ENCODE data around the gene SMIM22.

The SMIM22 gene, protein sequence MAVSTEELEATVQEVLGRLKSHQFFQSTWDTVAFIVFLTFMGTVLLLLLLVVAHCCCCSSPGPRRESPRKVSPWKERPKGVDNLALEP

GRCh38 chr16:4795181-4795827 lies at the start of gene SMIM22:
TSS of gene SMIM22 (plus strand) at chr16:4795369. CDS start at chr16:4795735, 366 bp downstream.
- no peak for DNase-seq

DNA sequence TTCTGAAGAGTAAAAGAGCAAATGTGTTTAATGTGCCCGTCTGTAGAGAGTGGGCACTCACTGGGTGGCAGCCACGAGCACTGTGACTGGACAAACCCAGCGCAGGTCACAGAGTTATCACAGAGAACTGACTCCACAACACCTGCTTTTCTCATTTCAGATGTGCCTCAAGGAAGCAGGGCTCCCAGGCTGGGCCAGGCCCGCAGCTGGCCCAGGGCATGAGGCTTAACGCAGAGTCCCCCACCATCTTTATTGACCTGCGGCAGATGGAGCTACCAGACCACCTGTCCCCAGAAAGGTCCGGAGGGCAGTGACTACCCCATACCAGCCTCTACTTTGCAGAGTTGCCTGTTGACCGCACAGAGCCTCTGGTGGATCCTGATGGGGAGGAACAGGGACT lies 49.0 kb upstream of the SMIM22 start:
- DNase-seq: no peak

- no peak for DNase-seq
These were observed 48.1 kb upstream of the SMIM22 start for GRCh38 chr16:4746991-4747574.

- DNase-seq: no peak
These were observed 47.1 kb upstream of the SMIM22 start for GRCh38 chr16:4747906-4748681.

GRCh38 chr16:4748682-4749411 lies 46.3 kb upstream of the SMIM22 start:
- DNase-seq: no peak

DNA sequence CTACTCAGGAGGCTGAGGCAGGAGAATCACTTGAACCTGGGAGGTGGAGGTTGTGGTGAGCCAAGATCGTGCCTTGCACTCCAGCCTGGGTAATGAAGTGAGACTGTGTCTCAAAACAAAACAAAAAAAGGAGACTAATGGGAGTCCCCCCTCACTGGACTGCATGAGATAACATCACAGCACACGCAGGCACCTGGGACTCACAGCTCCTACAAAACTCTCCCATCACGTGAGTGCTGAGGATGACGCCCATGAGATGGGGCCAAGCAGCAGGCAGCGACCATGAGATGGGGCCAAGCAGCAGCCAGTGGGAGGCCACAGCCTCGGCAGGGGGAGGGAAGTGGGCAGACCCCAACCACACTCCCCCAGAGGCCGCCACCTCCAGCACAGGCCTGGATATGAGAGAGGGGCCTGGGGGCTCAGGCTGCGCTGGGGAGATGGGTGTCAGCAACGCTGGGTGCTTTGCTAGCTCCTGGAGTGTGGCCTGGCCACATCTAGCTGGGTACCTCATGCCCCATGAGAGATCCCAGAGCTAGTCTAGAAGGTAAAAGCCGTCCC lies 45.4 kb upstream of the SMIM22 start:
- no peak for DNase-seq

- no peak for DNase-seq
These were observed 44.3 kb upstream of the SMIM22 start for GRCh38 chr16:4750896-4751295.

GRCh38 chr16:4752351-4753100 lies 42.6 kb upstream of the SMIM22 start:
- no peak for DNase-seq

DNA sequence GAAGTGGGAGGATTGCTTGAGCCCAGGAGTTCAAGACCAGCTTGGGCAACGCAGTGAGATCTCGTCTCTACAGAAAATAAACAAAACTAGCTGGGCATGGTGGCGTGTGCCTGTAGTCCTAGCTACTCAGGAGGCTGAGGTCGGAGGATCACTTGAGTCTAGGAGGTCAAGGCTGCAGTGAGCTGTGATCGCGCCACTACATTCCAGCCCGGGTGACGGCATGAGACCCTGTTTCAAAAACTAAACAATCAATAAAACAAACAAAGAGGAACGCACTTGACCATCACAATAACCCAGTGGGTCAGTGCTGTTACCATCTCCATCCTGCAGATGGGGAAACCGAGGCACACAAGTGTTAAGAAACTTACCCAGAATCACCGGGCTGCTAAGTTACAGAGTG lies 41.9 kb upstream of the SMIM22 start:
- no peak for DNase-seq

- DNase-seq: no peak
These were observed 40.3 kb upstream of the SMIM22 start for GRCh38 chr16:4754865-4755264.

GRCh38 chr16:4755687-4756086 lies 39.5 kb upstream of the SMIM22 start:
- DNase-seq: no peak

DNA sequence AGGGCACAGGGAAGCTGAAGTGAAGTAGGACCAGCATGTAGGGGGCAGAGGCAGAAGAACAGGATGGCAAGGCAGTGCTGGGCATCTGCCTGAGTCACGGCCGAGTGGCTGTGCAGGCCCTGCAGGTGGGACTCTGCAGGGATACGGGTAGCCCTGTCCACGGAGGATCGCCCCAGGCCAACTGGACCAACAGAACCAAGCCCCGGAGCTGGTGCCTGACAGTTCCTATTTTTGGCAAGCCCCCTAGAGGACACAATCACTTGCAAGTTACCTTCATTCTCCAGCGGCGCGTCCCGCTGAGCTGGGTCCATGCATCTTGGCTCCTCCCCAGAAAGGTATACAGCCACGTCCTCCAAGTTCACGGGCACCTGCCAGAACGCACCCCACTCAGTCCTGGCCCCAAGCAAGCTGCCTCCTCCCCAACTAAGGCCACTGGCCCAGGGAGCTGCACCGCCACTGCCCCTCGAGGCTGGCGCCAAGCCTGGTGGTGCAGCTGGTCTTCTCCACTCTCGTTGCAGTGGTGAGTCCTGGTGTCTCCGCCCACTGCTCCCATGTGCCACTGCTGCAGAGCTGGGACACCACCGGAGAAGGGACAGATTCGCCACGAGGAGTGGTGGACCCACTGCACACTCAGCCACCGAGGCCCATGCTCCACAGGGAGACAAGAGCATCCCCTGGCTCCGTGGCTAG lies 34.8 kb upstream of the SMIM22 start:
- no peak for DNase-seq

- DNase-seq: no peak
These were observed 33.0 kb upstream of the SMIM22 start for GRCh38 chr16:4762205-4762604.

DNA sequence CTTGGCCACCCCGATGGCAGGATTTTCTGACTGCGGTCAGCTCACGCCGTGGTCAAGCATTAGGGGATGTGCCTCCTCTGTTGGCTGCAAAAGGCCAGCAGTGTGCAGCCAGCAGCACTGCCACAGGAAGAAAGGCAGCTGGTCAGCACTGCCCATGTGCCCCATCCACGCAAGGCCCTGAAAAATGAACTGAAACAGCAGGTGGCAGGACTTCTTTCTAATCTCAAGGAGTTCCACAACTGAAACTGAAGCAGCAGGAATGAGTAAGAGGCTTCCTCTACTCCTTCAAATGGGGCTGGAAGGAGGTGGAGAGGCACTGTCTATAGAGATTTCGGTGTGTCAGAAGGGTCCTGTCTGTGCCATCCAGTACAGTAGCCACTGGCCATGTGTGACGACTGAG lies 31.4 kb upstream of the SMIM22 start:
- DNase-seq: no peak

DNA sequence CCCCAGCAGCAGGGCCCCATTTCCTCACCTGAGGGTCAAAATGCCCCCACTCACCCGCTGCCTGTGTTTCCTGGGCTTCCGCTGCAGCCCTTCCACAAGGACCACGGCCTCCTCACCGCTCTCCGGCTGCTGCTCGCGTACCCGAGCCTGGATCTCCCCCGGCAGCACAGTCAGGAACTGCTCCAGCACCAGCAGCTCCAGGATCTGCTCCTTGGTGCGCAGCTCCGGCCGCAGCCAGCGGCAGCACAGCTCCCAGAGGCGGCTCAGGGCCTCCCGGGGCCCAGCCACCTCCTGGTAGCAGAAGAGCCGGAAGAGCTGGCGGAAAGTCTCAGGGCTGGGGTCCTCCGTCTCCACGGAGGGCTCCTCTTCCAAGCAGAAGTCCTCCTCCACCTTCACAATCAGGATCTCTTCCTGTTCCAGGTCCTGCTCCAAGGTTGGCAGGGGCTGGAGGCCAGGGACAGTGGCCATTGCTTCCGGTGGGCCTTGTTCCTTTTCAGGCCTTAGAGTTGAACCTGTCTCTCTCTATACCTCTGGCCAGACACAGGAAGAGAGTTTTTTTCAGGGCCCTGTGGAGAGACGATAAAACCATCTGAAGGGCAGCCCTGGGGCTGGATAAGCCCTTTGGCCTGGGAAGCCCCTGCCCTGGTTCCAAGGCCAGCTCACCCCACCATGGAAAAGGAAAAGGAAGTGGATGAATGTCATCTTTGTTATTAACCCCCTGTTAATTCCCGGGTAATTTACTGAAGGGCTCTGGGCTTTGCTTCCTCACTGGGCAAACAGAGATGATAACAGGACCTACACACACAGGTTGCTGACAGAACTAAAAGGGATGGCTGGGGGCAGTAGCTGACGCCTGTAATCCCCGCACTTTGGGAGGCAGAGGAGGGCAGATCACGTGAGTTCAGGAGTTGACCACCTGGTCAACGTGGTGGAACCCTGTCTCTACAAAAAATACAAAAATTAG lies 29.4 kb upstream of the SMIM22 start:
- DNase-seq: no peak

DNA sequence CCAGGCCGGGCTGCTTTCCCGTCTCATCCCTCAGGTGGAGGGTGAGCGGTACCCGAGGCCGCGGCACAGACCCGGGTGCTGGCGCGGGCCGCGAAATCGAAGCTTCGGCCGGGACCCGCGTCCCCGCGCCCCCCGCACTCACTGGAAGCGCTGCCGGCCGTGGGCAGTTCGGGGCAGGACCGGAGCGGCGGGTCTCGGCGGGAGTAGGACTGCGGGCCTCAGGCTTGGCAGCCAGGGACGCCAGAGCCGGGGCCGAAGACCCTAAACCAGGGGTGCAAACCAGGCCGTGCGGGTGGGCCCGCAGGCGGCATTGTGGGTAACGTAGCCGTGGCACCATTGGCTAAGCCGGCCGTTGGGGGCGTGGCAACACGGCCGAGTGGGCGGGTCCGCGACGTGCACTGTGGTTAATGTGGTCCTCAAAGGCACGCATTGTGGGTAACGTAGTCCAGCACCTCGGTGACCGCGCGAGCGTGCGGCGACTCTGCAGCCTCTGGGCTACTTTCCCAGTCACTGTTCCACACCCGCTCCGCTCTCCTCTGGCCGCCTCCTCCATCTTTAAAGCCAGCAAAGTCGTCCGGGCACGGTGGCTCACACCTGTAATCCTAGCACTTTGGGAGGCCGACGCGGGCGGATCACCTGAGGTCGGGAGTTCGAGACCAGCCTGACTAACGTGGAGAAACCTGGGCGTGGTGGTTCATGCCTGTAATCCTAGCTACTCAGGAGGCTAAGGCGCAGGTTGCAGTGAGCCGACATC lies 28.1 kb upstream of the SMIM22 start, which contains the start of gene ZNF500:
Gene ZNF500, minus strand, starts transcription at position 288 of the 754 bp plus-strand sequence. CDS start 1,184 bp downstream, outside the sequence.
- peak; percentile 70 to 96 for DNase-seq

DNA sequence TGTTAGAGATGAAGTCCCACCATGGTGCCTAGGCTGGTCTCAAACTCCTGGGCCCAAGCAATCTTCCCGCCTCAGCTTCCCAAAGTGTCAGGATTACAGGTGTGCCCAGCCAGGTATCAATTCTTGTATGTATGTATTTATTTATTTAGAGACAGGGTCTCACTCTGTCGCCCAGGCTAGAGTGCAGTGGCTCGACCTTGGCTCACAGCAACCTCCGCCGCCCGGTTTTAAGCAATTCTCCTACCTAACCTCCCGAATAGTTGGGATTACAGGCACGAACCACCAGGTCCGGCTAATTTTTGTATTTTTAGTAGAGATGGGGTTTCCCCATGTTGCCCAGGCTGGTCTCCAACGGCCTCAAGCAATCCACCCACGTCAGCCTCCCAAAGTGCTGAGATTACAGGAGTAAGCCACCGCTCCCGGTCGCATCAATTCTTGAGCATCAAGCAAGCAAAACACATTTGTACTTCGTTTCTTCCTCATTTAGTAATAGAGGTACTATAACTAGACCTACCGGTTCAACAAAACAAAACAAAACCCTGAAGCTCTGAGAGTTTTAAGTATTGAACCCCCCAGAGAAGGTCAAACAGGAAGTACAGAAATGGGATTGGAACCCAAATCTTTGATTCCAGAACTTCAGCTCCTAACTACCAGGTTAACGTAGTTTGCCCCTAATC lies 27.2 kb upstream of the SMIM22 start:
- no peak for DNase-seq

- DNase-seq: peak; percentile 62 to 73
These were observed 26.4 kb upstream of the SMIM22 start for GRCh38 chr16:4768549-4769305.
